Kidney epithelial cell (primary cell): ENCODE data around the gene RAI1. TPM values are rescaled to one million over a fixed set of nuclear protein-coding genes. Genes with fewer than 3 reads are reported as not detected.
"Not testable (repeated sequence)": the region's sequence is repeated elsewhere in the genome, so short reads cannot be mapped to it uniquely, and the experiment has no call there.

Experiments used
- DNase-seq: peaks from one replicate; pipeline ENCODE4 v3.0.0-alpha.2; 2010; ENCODE audit warnings: low read depth
- H3K27me3 ChIP-seq: 2 replicates; pipeline ENCODE4 v1.6.0; 2011; ENCODE audit warnings: low read length; ENCODE audit not compliant: control insufficient read depth, insufficient read depth
- H3K36me3 ChIP-seq: 2 replicates; pipeline ENCODE4 v1.5.1; 2011; ENCODE audit warnings: low read length; ENCODE audit not compliant: control insufficient read depth, insufficient read depth
- H3K4me3 ChIP-seq: 2 replicates; pipeline ENCODE4 v1.5.1; 2011; ENCODE audit warnings: low read depth, mild to moderate bottlenecking, control low read depth, low read length
- total RNA-seq: library from RNA; depleted of rRNA; stranded (reverse); fragments of >200 nt; gene quantifications from 2 replicates; pipeline ENCODE4 v1.2.3, GENCODE V29; 2015
- TF ChIP-seq, protein P1 (sequence below): IDR thresholded peaks from 2 replicates; pipeline ENCODE4 v1.5.1; 2011; ENCODE audit warnings: mild to moderate bottlenecking, moderate library complexity, low read length, control low read depth, inconsistent platforms; ENCODE audit not compliant: insufficient read depth, poor library complexity, severe bottlenecking

Gene RAI1
- total RNA-seq, 1 donor from 2014 or later: 31.3 TPM

DNA sequence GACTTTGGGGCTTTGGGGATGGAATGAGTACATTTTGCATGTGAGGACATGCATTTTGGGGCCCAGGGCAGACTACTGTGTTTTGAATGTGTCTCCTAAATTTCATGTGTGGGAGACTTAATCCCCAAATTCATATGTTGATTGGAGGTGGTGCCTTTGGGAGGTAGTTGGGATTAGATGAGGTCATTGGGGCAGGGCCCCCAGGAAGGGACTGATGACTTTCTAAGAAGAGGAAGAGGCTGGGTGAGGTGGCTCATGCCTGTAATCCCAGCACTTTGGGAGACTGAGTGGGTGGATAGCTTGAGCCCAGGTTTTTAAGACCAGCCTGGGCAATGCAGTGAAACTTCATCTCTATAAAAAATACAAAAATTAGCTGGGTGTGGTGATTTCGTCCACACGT is 42.8 kb upstream of the RAI1 start:
- Histone ChIP-seq H3K36me3 (no peaks in the 10 kb centered on the region), H3K4me3 (no peak overlapping the region), H3K27me3 (peaks cover 5% of the 10 kb centered on the region)
- DNase-seq: no peak
- TF ChIP-seq, protein P1, sequence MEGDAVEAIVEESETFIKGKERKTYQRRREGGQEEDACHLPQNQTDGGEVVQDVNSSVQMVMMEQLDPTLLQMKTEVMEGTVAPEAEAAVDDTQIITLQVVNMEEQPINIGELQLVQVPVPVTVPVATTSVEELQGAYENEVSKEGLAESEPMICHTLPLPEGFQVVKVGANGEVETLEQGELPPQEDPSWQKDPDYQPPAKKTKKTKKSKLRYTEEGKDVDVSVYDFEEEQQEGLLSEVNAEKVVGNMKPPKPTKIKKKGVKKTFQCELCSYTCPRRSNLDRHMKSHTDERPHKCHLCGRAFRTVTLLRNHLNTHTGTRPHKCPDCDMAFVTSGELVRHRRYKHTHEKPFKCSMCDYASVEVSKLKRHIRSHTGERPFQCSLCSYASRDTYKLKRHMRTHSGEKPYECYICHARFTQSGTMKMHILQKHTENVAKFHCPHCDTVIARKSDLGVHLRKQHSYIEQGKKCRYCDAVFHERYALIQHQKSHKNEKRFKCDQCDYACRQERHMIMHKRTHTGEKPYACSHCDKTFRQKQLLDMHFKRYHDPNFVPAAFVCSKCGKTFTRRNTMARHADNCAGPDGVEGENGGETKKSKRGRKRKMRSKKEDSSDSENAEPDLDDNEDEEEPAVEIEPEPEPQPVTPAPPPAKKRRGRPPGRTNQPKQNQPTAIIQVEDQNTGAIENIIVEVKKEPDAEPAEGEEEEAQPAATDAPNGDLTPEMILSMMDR: no peak

GRCh38 chr17:17639661-17640270 is 41.5 kb upstream of the RAI1 start:
- H3K36me3 ChIP-seq, H3K27me3 ChIP-seq, DNase-seq, H3K4me3 ChIP-seq: not testable (repeated sequence)

DNA sequence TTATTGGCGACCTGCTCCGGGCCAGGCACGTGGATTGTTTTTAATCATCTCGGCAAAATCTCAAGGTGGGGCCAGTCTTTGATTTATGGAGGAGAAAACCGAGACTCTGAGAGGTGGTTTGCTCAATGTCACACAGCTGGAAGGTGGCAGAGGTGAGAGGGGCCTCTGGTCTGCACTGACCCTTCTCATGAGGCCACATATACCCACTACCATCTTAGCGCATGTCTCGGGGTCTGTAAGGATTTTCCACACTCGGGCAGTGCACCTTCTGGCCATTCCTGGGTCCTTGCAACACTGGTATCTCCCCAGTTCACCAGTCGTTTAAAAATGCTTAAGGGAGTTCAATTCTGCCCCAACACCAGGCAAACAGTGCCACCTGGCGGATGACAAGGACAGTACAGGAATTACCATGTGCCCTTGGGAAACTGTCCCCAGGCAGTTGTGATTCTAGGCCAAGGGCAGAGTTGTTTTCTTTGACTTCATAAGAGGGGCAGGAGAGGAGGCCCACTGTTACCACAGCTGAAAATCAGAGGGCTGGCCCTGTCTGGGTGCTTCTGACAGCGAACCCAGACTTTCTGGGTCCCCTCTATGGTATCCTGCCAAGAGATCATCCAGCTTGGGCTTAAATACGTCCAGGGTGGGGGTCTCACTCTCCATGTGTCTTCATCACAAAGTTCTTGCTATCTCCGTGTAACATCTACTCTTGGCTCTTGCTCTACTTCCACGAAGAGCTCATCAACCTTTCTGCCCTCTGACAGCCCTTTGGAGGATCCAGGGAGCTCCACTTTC is 39.4 kb upstream of the RAI1 start:
- no peak for DNase-seq
- peaks cover 5% of the 10 kb centered on the region for H3K27me3 ChIP-seq
- no peaks in the 10 kb centered on the region for H3K36me3 ChIP-seq
- no peak overlapping the region for H3K4me3 ChIP-seq
- TF ChIP-seq, protein P1: peak; percentile 76

DNA sequence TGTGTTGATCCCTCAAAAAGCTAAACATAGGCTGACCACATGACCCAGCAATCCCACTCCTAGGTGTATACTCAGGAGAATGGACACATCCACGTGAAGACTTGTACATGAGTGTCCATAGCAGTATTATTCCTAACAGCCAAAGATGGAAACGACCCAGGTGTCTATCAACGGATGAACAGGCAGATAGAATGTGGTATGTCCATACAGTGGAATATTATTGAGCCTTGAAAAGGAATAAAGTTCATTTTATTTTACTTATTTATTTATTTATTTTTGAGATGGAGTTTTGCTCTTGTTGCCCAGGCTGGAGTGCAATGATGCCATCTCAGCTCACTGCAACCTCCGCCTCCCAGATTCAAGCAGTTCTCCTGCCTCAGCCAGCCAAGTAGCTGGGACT is 36.1 kb upstream of the RAI1 start:
- DNase-seq, H3K36me3 ChIP-seq, H3K4me3 ChIP-seq, H3K27me3 ChIP-seq: not testable (repeated sequence)

- no peak for DNase-seq
These were observed 35.3 kb upstream of the RAI1 start for GRCh38 chr17:17645961-17646360.

GRCh38 chr17:17647524-17648178 is 33.6 kb upstream of the RAI1 start:
- peaks cover 2% of the 10 kb centered on the region for H3K27me3 ChIP-seq
- TF ChIP-seq, protein P1: no peak
- no peaks in the 10 kb centered on the region for H3K36me3 ChIP-seq
- no peak for DNase-seq
- no peak overlapping the region for H3K4me3 ChIP-seq

More at GRCh38 chr17:17645961-17646360, 35.3 kb upstream of the RAI1 start:
- Histone ChIP-seq H3K36me3 (no peaks in the 10 kb centered on the region), H3K4me3 (no peak overlapping the region), H3K27me3 (peaks cover 2% of the 10 kb centered on the region)
- TF ChIP-seq, protein P1: no peak
